DMS 273 (cell line): ENCODE measurements around the gene SH3BP4.

Experiments used
- DNase-seq: peaks from one replicate; lab custom pipeline; 2025; ENCODE audit not compliant: unreplicated experiment; lab: John Stamatoyannopoulos, UW

The SH3BP4 gene

GRCh38 chr2:234997389-234997788, 45.6 kb downstream of the SH3BP4 start:
- DNase-seq = no peak

DNA sequence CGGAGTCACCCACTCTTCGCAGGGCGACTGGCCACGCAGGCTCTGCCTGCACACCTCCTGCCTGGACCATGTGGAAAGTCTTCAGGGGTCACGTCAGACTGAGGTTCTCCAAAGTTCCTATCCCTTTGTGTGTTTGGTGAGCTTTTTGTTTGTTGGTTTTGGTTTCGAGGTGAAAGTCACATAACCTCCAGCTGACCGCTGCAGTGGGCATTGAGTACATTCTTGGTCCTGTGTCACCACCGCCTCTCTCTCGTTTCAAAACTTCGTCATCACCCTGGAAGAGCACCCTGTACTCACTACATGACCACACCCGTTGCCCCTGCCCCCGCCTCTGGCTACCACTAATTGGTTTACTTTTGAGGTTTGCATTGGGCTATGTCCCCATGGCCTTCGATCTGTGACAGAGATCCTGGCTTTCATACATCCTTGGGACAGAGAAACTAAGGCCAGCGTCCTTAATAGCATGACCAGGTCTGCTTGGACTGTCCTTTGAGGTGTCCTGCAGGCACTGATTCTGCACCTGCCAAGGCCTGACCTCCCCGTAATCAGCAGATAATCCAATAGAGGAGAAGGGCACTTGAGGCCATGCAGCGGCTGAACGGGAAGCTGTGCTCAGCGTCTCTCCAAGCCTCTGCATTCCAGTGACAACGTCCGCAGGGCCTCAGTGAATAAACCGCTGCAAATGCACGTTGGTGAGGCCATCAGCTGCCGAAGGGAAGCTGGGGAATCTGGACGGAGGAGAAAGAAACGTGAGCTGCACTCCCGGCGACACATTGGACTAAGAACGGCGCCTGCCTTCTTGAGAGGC, 46.8 kb downstream of the SH3BP4 start:
- no peak for DNase-seq

GRCh38 chr2:234999740-235000425, 48.1 kb downstream of the SH3BP4 start:
- no peak for DNase-seq

GRCh38 chr2:235000426-235001236, 48.8 kb downstream of the SH3BP4 start:
- DNase-seq = peak; percentile 38

GRCh38 chr2:235001237-235002133, 49.7 kb downstream of the SH3BP4 start:
- peak; percentile 30 for DNase-seq

- peak; percentile 82 for DNase-seq
These were observed 50.6 kb downstream of the SH3BP4 start for GRCh38 chr2:235002198-235003095.

DNA sequence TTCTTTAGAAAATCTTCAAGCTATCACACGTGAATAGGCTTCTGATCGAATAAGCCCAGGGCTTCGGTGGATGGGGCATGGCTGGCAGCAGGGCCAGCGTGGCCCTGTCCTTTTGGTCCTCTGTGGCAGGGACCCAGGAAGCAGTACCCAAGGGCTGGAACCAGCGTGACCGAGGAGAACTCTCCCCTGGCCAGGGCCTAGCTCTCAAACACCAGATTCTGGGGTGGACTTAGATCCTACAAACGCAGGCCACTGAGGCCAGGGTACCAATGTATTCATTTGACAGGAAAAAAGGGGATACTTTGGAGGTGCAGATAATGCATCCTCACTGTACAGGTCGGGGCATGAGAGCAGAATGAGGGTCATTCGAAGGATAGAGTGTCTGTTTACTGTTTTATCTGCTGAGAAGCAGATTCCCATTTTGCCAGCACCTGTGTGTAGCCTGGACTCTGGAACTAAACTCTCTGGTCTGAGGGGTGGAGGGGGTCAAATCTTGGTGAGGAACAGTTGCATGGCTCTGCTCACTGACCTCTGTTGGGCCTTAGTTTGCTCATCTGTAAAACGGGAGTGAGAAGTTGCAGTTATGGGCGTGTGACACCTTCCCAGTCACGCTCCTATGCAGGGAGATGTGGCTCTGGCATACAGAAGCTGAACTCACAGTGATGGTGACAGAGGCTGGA, 51.4 kb downstream of the SH3BP4 start:
- no peak for DNase-seq

DNA sequence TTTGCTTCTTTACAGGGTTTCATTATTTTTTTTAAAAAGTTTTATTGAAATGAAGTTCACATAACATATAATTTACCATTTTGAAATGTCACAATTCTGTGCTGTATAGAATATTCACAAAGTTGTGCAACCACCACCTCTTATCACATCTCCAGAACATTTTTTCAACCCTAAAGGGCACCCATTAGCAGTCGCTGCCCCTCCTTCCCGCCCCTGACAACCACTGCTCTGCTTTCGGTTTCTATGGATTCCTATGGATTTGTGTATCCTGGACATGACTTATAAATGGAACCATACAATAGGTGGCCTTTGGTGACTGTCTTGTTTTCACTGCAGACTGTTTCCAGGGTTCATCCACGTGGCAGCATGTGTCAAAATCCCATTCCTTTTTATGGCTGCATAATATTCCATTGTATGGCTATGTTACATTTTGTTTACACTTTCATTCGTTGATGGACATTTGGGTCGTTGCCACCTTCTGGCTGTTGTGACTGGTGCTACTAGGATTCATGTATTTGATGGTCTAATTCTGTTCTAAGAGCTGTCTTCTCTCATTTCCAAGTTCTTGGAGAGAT, 52.6 kb downstream of the SH3BP4 start:
- DNase-seq = no peak

DNA sequence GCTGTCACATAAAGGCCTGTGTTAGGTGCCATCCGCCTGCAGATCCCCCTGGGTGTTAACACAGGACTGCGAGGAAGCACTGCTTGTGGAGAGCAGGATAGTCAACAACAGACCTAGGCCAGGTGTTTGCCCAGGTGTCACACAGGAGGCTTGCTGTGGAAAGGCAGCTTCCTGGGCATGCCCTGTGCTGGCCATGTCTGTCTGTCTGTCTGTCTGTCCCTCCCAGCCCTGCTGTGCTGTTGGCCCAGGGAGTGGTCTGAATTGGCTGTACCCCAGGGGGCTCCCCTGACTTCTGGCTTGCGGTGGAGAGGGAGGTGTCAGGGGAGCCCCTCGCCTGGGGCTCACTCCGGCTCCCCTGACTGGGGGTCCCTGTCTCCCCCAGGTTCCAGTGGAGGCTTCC, 53.2 kb downstream of the SH3BP4 start:
- no peak for DNase-seq

- peak; percentile 38 for DNase-seq
These were observed 53.9 kb downstream of the SH3BP4 start for GRCh38 chr2:235005603-235006259.

DNA sequence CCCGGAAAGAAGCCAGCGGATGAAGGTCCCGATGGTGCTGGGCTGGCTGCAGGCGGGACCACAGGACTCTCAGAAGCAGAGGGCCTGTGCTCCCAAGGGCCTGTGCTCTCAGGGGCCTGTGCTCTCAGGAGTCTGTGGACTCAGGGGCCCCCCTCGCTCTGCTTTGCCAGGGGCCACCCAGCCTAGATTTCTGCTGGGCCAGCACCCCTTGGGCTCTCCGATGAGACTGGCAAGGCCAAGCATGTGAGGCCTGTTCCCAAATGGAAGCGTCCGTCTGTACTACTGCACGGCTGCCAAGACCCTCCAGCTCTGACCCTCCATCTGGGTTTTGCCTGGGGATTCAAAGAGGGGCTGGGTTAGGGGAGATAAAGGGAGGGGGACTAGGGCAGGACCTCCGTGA, 54.6 kb downstream of the SH3BP4 start:
- no peak for DNase-seq

DNA sequence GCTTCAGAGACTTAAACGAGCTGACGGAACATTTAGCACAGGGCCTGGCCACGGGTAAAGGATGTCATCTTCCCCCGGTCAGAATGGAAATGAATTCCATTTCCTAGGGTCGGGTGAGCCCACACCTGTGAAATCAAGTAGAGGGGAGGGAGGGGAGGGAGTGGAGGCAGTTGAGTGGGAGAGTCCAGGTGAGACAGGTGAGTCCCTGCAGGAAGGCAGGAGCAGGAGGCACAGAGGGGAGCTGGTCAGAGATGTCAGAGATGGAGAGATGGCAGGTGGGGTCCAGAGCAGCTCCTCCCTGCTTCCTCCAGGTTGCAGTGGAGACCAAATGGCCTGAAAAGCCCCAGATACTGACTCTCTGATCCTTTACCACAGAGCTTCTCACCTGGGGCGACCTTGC, 55.2 kb downstream of the SH3BP4 start:
- no peak for DNase-seq

DNA sequence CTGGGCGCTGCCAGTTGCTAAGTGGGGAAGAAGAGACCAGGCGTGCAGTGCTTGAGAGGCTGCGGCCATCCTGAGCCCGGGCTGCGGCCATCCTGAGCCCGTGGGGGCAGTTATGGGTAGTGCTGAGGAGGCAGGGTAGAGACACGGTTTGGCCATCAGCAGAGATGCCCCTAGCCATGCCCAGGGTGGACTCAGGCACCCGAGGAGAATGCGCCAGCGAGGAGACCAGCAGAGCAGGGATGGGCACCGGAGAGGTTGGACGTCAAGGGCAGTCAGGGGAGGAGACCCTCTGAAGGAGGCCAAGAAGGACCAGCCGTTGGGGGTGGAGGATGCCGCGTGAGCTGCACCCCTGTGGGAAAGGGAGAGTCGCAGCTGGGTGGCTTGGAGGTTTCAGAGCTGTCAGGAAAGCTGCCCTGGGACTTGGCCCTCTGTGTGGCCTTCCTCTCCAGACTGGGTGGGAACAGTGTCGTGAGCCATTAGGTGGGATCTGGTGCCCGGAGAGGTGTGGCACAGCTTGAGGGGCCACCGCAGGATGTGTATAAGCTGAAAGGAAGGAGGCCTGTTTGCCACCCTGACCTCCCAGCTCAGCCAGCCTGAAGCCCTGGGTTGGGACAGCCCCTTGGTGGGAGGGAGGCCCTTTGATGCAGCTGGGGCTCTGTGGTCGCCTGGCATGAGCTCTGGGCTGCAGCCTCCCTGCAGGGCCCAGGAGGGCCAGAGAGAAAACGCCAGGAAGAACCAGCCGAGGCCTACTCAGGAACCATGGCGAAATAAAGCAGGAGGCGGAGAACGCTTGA, 56.0 kb downstream of the SH3BP4 start:
- no peak for DNase-seq

- DNase-seq = peak; percentile 34
These were observed 56.8 kb downstream of the SH3BP4 start for GRCh38 chr2:235008584-235009044.

GRCh38 chr2:235009081-235009480, 57.3 kb downstream of the SH3BP4 start:
- no peak for DNase-seq

- DNase-seq = no peak
These were observed 58.4 kb downstream of the SH3BP4 start for GRCh38 chr2:235010117-235010714.

GRCh38 chr2:235011607-235011928, 59.8 kb downstream of the SH3BP4 start:
- DNase-seq = no peak
